A549 (cell line): ENCODE measurements around the gene PLD1. TPM values are rescaled to one million over a fixed set of nuclear protein-coding genes. Genes with fewer than 3 reads are reported as not detected.

ENCODE experiments used
- ATAC-seq, 2 experiments: fragments of 200-7000 bp in 1 of 2; fragments of >200 bp in 1 of 2; cut with Nextera tagmentation in 1 of 2; cut with Tn5 transposase in 1 of 2; 3 replicates each; pipeline versions ENCODE4 v1.8.0 to v1.9.1; 2018 to 2020; ENCODE audit warnings: mild to moderate bottlenecking in 1 of 2, moderate library complexity in 1 of 2
- CTCF ChIA-PET: fragments of 300-600 bp; sonication (Branson Sonifier 250); formaldehyde crosslinking; extraction: SDS; loops from one replicate; lab custom pipeline; 2021; ENCODE audit warnings: antibody characterized with exemption, inconsistent platforms; lab: Yijun Ruan, JAX
- POLR2A ChIA-PET: fragments of 350-600 bp; formaldehyde crosslinking; extraction: SDS; loops from one replicate; lab custom pipeline; 2021; ENCODE audit warnings: antibody characterized with exemption, inconsistent platforms; lab: Yijun Ruan, JAX
- DNase-seq, 2 experiments: peaks; one replicate each; pipeline versions ENCODE4 v3.0.0 to v3.0.0-alpha.2; 2011 to 2016; ENCODE audit warnings: low read depth in 1 of 2, low spot score in 1 of 2
- FAIRE-seq: peaks from 2 replicates; lab custom pipeline; 2011; peaks lifted over from hg19 to GRCh38; lab: Jason Lieb, UNC
- H3K27ac ChIP-seq, 2 experiments: fragments of >200 bp; sonication (Bioruptor Twin); formaldehyde crosslinking; 3 replicates each; pipeline ENCODE4 v1.5.1; 2016 to 2017
- H3K4me1 ChIP-seq: fragments of >200 bp; sonication (Bioruptor Twin); formaldehyde crosslinking; 3 replicates; pipeline ENCODE4 v1.6.1; 2016
- H3K4me2 ChIP-seq: fragments of >200 bp; sonication (Bioruptor Twin); formaldehyde crosslinking; 3 replicates; pipeline ENCODE4 v1.6.1; 2016
- H3K4me3 ChIP-seq: fragments of >200 bp; sonication (Bioruptor Twin); formaldehyde crosslinking; 3 replicates; pipeline ENCODE4 v1.5.1; 2016
- H3K9me3 ChIP-seq: fragments of >200 bp; sonication (Bioruptor Twin); formaldehyde crosslinking; 3 replicates; pipeline ENCODE4 v1.6.1; 2016
- ATOH8 ChIP-seq: fragments of 250-450 bp; sonication (Bioruptor Pico); IDR thresholded peaks from 2 replicates; pipeline ENCODE4 v1.5.0; 2020; ENCODE audit warnings: low read depth, mild to moderate bottlenecking, moderate library complexity
- CBX2 ChIP-seq: fragments of 200-600 bp; sonication (generic); IDR thresholded peaks from 2 replicates; pipeline ENCODE4 v1.6.1; 2016; ENCODE audit warnings: low read depth, mild to moderate bottlenecking, borderline replicate concordance
- CHD2 ChIP-seq: fragments of 150-350 bp; IDR thresholded peaks from 2 replicates; pipeline ENCODE4 v1.6.1; 2014; ENCODE audit warnings: low read length; ENCODE audit not compliant: partially characterized antibody
- CHD4 ChIP-seq: fragments of 200-600 bp; sonication (generic); IDR thresholded peaks from 2 replicates; pipeline ENCODE4 v1.6.1; 2016; ENCODE audit warnings: antibody characterized with exemption, mild to moderate bottlenecking, borderline replicate concordance
- CTCF ChIP-seq: fragments of >200 bp; sonication (Bioruptor Twin); formaldehyde crosslinking; IDR thresholded peaks from 3 replicates; pipeline ENCODE4 v1.5.1; 2016
- E2F6 ChIP-seq: IDR thresholded peaks from 2 replicates; pipeline ENCODE4 v1.6.1; 2012; ENCODE audit warnings: low read depth, borderline replicate concordance
- EHF ChIP-seq: fragments of 250-450 bp; sonication (Bioruptor Pico); IDR thresholded peaks from 2 replicates; pipeline ENCODE4 v1.5.0; 2020; ENCODE audit warnings: mild to moderate bottlenecking
- EP300 ChIP-seq, 2 experiments: fragments of >200 bp; sonication (Bioruptor Twin); formaldehyde crosslinking; IDR thresholded peaks; 2 replicates in 1 of 2; 3 replicates in 1 of 2; pipeline ENCODE4 v1.6.1; 2016 to 2017
- ESRRA ChIP-seq: fragments of 150-350 bp; IDR thresholded peaks from 2 replicates; pipeline ENCODE4 v1.6.1; 2014; ENCODE audit warnings: mild to moderate bottlenecking, low read length, borderline replicate concordance
- HDAC2 ChIP-seq: fragments of 200-600 bp; sonication (generic); IDR thresholded peaks from 2 replicates; pipeline ENCODE4 v1.6.1; 2016
- HEYL ChIP-seq: fragments of 250-450 bp; sonication (Bioruptor Pico); IDR thresholded peaks from 2 replicates; pipeline ENCODE4 v1.8.0; 2021; ENCODE audit warnings: mild to moderate bottlenecking, moderate library complexity
- HMGXB4 ChIP-seq: fragments of 250-450 bp; sonication (Bioruptor Pico); IDR thresholded peaks from 2 replicates; pipeline ENCODE4 v1.5.0; 2021; ENCODE audit warnings: mild to moderate bottlenecking, moderate library complexity, borderline replicate concordance
- HOXB13 ChIP-seq: fragments of 250-450 bp; sonication (Bioruptor Pico); IDR thresholded peaks from 2 replicates; pipeline ENCODE4 v1.5.0; 2020; ENCODE audit warnings: low read depth, mild to moderate bottlenecking, moderate library complexity
- JUNB ChIP-seq: fragments of >200 bp; sonication (Bioruptor Twin); formaldehyde crosslinking; IDR thresholded peaks from 2 replicates; pipeline ENCODE4 v1.6.1; 2016
- KDM1A ChIP-seq: fragments of 200-600 bp; sonication (generic); IDR thresholded peaks from 2 replicates; pipeline ENCODE4 v1.6.1; 2016; ENCODE audit warnings: low read depth, mild to moderate bottlenecking
- NR3C1 ChIP-seq: fragments of >200 bp; sonication (Bioruptor Twin); formaldehyde crosslinking; IDR thresholded peaks from 3 replicates; pipeline ENCODE4 v1.6.1; 2017
- RNF2 ChIP-seq: fragments of 200-600 bp; sonication (generic); IDR thresholded peaks from 2 replicates; pipeline ENCODE4 v1.6.1; 2016; ENCODE audit warnings: low read depth, mild to moderate bottlenecking, antibody characterized with exemption, moderate library complexity, borderline replicate concordance
- SREBF2 ChIP-seq: fragments of 450-650 bp; IDR thresholded peaks from 2 replicates; pipeline ENCODE4 v1.6.1; 2014; ENCODE audit warnings: mild to moderate bottlenecking, moderate library complexity
- USF2 ChIP-seq: fragments of 450-650 bp; IDR thresholded peaks from 2 replicates; pipeline ENCODE4 v1.6.1; 2014; ENCODE audit warnings: antibody characterized with exemption
- WGBS: methylation state at CpG from one replicate; pipeline ENCODE4 v1.1.6; 2017; ENCODE audit errors: missing lambda C conversion rate; 5-methylcytosine and 5-hydroxymethylcytosine counted together
- polyA plus RNA-seq, 4 experiments: library from polyadenylated mRNA; depleted of rRNA in 3 of 4; stranded (reverse); fragments of >200 nt; fragmentation: RNase III in 1 of 4; extraction: RNeasy Plus Mini Kit Qiagen cat#74134 plus additional on column Dnase treatment in 1 of 4; gene quantifications; 2 replicates in 3 of 4; 3 replicates in 1 of 4; pipeline ENCODE4 v1.2.3, GENCODE V29; 2011 to 2017

PLD1 gene
- polyA plus RNA-seq, 2 of the 4 experiments (the other 2 are of a cell fraction) = 6.6 to 27.2 TPM

GRCh38 chr3:171821044-171821443 is 10.8 kb upstream of the PLD1 start:
- no peak for TF ChIP-seq SREBF2
- no peak for TF ChIP-seq ATOH8
- WGBS = 91% methylated on average over 3 of the region's 3 CpGs
- POLR2A ChIA-PET = no interaction called here
- peak overlapping the region in 1 of 2 experiments; percentile 39; a peak in 2 of 6 replicates for H3K27ac ChIP-seq
- ATAC-seq = no peak
- no peak for DNase-seq
- FAIRE-seq = no peak
- H3K4me3 ChIP-seq = no peak overlapping the region
- no peaks in the 10 kb centered on the region for H3K9me3 ChIP-seq
- H3K4me2 ChIP-seq = no peak overlapping the region
- CTCF ChIA-PET = no interaction called here
- peaks cover 50% of the 10 kb centered on the region for H3K4me1 ChIP-seq

GRCh38 chr3:171817074-171817800 is 7.0 kb upstream of the PLD1 start:
- ATAC-seq (no peak), FAIRE-seq (no peak), DNase-seq (no peak)
- ChIA-PET POLR2A (no interaction called here), CTCF (interaction anchor here (0.9 kb wide), 1 partner anchor 13 kb away, joined by 3 read pairs; no protein-coding TSS in a partner anchor)
- 0 out of 3 replicates have a peak, but pooled peaks cover 3% of the 10 kb centered on the region for H3K9me3 ChIP-seq
- peaks cover 28% of the 10 kb centered on the region for H3K4me1 ChIP-seq
- no peak overlapping the region for H3K4me2 ChIP-seq
- peak overlapping the region in 1 of 2 experiments; percentile 58; a peak in 2 of 6 replicates for H3K27ac ChIP-seq
- TF ChIP-seq HOXB13 (CRISPR knock-in tag) = no peak
- no peak for TF ChIP-seq E2F6
- no peak for TF ChIP-seq RNF2
- no peak for TF ChIP-seq HEYL (CRISPR knock-in tag)
- no peak for TF ChIP-seq ATOH8
- TF ChIP-seq JUNB = no peak
- no peak for TF ChIP-seq USF2
- no peak for TF ChIP-seq NR3C1
- TF ChIP-seq ESRRA = no peak
- no peak for TF ChIP-seq CBX2
- TF ChIP-seq CHD4 = no peak
- TF ChIP-seq HDAC2 = no peak
- H3K4me3 ChIP-seq = no peak overlapping the region
- WGBS = 94% methylated on average over 4 of the region's 4 CpGs

- TF ChIP-seq KDM1A = no peak
- no peak for TF ChIP-seq CBX2
- no peak for TF ChIP-seq CTCF
- no peak for TF ChIP-seq HMGXB4 (CRISPR knock-in tag)
- 0 out of 2 replicates have a peak, but pooled peaks have one; percentile 10 for TF ChIP-seq JUNB
- no peak for TF ChIP-seq ESRRA
- TF ChIP-seq EP300 (IDR thresholded peaks at IDR 0.05) = peak in 1 of 2 experiments; percentile 18; a peak in 1 of 5 replicates
- TF ChIP-seq CHD2 = no peak
- TF ChIP-seq EHF (CRISPR knock-in tag) = no peak
- ChIA-PET POLR2A (no interaction called here), CTCF (interaction anchor here (1.0 kb wide), 1 partner anchor 9 kb away, joined by 3 read pairs; no protein-coding TSS in a partner anchor)
- H3K27ac ChIP-seq = peak overlapping the region; percentile 51 to 67; a peak in 5 of 6 replicates
- ATAC-seq (peak in 1 of 2 experiments; percentile 17; a peak in 2 of 6 replicates), FAIRE-seq (no peak), DNase-seq (peak in 1 of 2 experiments; percentile 61)
- H3K9me3 ChIP-seq = 0 out of 3 replicates have a peak, but pooled peaks cover 3% of the 10 kb centered on the region
- WGBS = 20% methylated on average over 2 of the region's 2 CpGs
- H3K4me2 ChIP-seq = peak overlapping the region; percentile 21
- no peak overlapping the region for H3K4me3 ChIP-seq
- H3K4me1 ChIP-seq = peaks cover 33% of the 10 kb centered on the region
Observed at GRCh38 chr3:171815973-171816595, 5.8 kb upstream of the PLD1 start.
